GM13977 (cell line): ENCODE results near the gene ASB6.
A peak's percentile ranks its signal among the peaks of the same experiment; 100 is the strongest.

ENCODE experiments used
- DNase-seq: peaks from one replicate; pipeline ENCODE4 v3.0.0; 2012; ENCODE audit warnings: low spot score
- CTCF ChIP-seq: IDR thresholded peaks from 2 replicates; pipeline ENCODE4 v1.5.1; 2012; ENCODE audit warnings: mild to moderate bottlenecking, control low read depth; ENCODE audit not compliant: insufficient read depth; ENCODE audit errors: extremely low read depth, missing control alignments
- in situ Hi-C: fragments of 300-500 bp; cut with MboI; formaldehyde crosslinking; loops from one replicate; pipeline ENCODE4 v1.12.0; 2022; ENCODE audit warnings: low sequenced_read_pairs, low pct_unique_long_range_greater_than_20kb, mixed read lengths, inconsistent platforms; ENCODE audit not compliant: unreplicated experiment

The ASB6 gene

DNA sequence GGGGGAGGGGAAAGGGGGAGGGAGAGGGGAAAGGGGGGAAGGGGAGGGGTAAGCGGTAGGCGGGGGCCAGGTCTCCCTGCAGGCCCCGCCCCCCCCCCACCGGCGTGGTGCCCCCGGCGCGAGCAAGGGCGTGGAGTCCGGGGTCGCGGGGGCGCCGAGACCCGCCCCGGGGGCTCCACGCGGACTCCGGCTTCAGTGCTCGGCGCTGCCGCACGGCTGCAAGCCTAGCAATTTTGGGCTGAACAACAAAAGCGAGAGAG, 31.8 kb downstream of the ASB6 start:
- in situ Hi-C loops, result loop anchor here (10.0 kb wide), 1 partner anchor 475 kb away; no protein-coding TSS in a partner anchor
- DNase-seq, result no peak
- TF ChIP-seq CTCF, result no peak

GRCh38 chr9:129609486-129610212, 32.3 kb downstream of the ASB6 start:
- TF ChIP-seq CTCF, result no peak
- in situ Hi-C loops, result loop anchor here (10.0 kb wide), 1 partner anchor 475 kb away; no protein-coding TSS in a partner anchor
- peak; percentile 81 for DNase-seq

- no peak for TF ChIP-seq CTCF
- in situ Hi-C loops, result no loop called here
- no peak for DNase-seq
Observed at GRCh38 chr9:129608561-129609481, 33.1 kb downstream of the ASB6 start.

DNA sequence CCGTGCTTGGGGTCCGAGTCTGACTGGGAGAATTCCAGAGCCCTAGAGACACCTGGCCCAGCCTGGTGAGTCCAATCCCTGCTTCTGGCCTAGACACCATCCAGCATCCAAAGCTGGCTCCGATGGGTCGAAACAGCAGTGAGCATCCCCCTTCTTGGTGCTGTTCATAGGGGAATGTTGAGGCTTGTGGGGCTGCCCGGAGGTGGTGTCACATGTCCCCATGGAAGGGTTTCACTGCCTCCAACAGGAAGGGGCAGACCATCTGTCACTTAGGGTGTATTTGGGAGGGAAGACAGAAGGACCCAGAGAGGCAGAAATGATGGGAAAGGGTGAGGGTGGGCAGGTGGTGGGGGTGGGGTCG, 34.9 kb downstream of the ASB6 start:
- no peak for TF ChIP-seq CTCF
- in situ Hi-C loops, result no loop called here
- DNase-seq, result no peak

DNA sequence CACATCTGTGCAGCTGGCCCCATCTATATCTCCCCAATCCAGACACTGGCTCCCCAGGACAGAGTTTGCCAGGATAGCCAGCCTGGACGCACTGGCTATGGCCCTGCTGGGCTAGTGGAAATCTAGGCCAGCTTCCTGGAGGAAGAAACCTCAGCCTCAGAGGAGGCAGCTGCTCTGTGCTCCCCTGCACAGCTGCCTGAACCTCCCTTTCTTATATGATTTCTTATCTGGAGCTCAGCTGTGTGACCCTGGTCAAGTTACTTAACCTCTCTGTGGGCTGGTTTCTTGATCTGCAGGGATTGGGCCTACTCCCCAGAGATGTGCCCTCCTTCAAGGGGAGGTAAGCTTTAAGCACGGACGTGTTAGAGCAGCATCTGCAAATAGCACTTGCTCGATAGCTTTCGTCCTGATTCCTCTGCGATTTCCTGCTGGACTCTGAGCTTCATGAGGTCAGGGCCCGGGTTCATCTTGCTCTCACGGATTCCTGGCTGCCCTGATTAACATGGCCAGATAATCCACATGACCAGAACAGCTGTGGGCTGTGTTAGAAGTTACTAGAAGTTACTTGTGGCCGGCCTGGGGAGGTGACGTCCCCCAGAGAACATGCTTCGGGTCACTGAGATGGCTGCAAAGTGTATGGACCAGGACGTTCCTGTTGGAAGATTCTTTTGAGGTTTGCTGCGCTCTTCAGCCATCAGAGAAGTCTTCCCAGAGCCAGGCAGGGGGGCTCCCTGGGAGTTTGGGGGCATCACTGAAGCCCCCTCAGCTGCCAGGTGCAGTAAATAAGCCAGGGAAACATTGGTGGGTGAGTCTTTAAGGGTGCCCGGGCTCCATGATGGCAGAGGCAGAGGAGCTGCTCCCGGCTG, 35.6 kb downstream of the ASB6 start:
- DNase-seq, result no peak
- in situ Hi-C loops, result no loop called here
- no peak for TF ChIP-seq CTCF

- in situ Hi-C loops, result no loop called here
- no peak for DNase-seq
- TF ChIP-seq CTCF, result no peak
Observed at GRCh38 chr9:129604766-129605163, 37.2 kb downstream of the ASB6 start.
